Transverse colon (tissue), 3 donors: ENCODE measurements around the gene NUMB.

ENCODE experiments used
- EP300 ChIP-seq: sonication (generic); formaldehyde crosslinking; IDR thresholded peaks from one replicate; pipeline ENCODE4 v1.6.1; 2017; ENCODE audit warnings: antibody characterized with exemption, low read depth
- POLR2A ChIP-seq: fragments of 450-650 bp; IDR thresholded peaks from one replicate; pipeline ENCODE4 v1.6.1; 2016; ENCODE audit warnings: antibody characterized with exemption, mild to moderate bottlenecking, moderate library complexity
- TF ChIP-seq, protein P1 (sequence below), 5 experiments: fragments of 200-600 bp in 3 of 5; fragments of 450-650 bp in 2 of 5; sonication (generic) in 3 of 5; IDR thresholded peaks; 1 replicate in 2 of 5; 2 replicates in 3 of 5; pipeline ENCODE4 v1.5.1; 2016 to 2017; ENCODE audit warnings: antibody characterized with exemption in 5 of 5, inconsistent platforms in 3 of 5, mild to moderate bottlenecking in 2 of 5, moderate library complexity in 1 of 5

DNA sequence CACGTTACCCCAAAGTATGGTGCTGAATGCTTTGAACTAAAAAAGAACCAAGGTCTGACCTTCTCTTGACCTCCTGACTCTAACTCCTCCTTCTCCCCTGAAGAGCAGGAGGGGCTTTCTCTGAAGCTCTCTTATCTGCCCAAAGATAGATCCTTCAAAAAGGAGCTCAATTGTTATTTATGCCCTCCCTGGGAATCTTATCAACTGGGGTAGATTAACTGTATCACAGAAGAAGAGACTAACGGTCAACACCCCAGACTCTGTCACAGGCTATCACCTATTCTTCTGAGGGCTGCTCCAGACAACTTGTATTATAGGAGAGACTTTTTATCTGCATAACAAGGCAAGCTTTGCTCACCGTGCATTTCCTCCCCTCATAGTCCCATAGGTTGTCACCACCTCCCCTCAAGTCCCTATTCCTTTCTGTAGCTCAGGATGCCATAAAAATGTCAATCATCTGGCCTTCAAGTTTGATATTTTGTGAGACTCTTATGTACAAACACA is 134.4 kb downstream of the NUMB start:
- TF ChIP-seq, protein P1, sequence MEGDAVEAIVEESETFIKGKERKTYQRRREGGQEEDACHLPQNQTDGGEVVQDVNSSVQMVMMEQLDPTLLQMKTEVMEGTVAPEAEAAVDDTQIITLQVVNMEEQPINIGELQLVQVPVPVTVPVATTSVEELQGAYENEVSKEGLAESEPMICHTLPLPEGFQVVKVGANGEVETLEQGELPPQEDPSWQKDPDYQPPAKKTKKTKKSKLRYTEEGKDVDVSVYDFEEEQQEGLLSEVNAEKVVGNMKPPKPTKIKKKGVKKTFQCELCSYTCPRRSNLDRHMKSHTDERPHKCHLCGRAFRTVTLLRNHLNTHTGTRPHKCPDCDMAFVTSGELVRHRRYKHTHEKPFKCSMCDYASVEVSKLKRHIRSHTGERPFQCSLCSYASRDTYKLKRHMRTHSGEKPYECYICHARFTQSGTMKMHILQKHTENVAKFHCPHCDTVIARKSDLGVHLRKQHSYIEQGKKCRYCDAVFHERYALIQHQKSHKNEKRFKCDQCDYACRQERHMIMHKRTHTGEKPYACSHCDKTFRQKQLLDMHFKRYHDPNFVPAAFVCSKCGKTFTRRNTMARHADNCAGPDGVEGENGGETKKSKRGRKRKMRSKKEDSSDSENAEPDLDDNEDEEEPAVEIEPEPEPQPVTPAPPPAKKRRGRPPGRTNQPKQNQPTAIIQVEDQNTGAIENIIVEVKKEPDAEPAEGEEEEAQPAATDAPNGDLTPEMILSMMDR (IDR thresholded peaks at IDR 0.05) = no peak
- TF ChIP-seq EP300 (no peak), POLR2A (no peak)
